HCT116 (cell line): ENCODE data around the gene POLG.

Source experiments
- CEBPB ChIP-seq: IDR thresholded peaks from 2 replicates; pipeline ENCODE4 v1.6.1; 2012; ENCODE audit warnings: low read depth
- ELF1 ChIP-seq: IDR thresholded peaks from 2 replicates; pipeline ENCODE4 v1.6.1; 2012; ENCODE audit warnings: low read depth, borderline replicate concordance
- EZH2 ChIP-seq: fragments of 200-600 bp; sonication (generic); IDR thresholded peaks from 2 replicates; pipeline ENCODE4 v1.6.1; 2017; ENCODE audit warnings: antibody characterized with exemption, mixed run types
- MAX ChIP-seq: IDR thresholded peaks from 2 replicates; pipeline ENCODE4 v1.6.1; 2012
- SRF ChIP-seq: IDR thresholded peaks from 2 replicates; pipeline ENCODE4 v1.6.1; 2012; ENCODE audit warnings: low read depth

- no peak for TF ChIP-seq SRF
- TF ChIP-seq ELF1 = no peak
- no peak for TF ChIP-seq MAX
- TF ChIP-seq EZH2 = no peak
- TF ChIP-seq CEBPB = no peak
Observed at GRCh38 chr15:89321521-89322410, 12.9 kb downstream of the POLG start.
